Stimulated activated CD4-positive, alpha-beta T cell treated with anti-CD3 and anti-CD28 coated beads, Interleukin-12 subunit alpha, Interleukin-12 subunit beta, amount 100 ng/mL, for 24 hours (primary cell): Measurements from ENCODE around the gene MRPL32.

ENCODE experiments used
- DNase-seq, 2 experiments: peaks; one replicate each; pipeline ENCODE4 v3.0.0-alpha.2; 2020; ENCODE audit warnings: low read depth in 2 of 2

The MRPL32 gene

GRCh38 chr7:42964849-42965805, 33.0 kb downstream of the MRPL32 start:
- DNase-seq: no peak

- no peak for DNase-seq
Measured at GRCh38 chr7:42967391-42967790, 35.2 kb downstream of the MRPL32 start.

- no peak for DNase-seq
Measured at GRCh38 chr7:42972699-42973500, 40.7 kb downstream of the MRPL32 start.

- DNase-seq: no peak
Measured at GRCh38 chr7:42976371-42976770, 44.2 kb downstream of the MRPL32 start.

- DNase-seq: no peak
Measured at GRCh38 chr7:42978496-42978895, 46.3 kb downstream of the MRPL32 start.

DNA sequence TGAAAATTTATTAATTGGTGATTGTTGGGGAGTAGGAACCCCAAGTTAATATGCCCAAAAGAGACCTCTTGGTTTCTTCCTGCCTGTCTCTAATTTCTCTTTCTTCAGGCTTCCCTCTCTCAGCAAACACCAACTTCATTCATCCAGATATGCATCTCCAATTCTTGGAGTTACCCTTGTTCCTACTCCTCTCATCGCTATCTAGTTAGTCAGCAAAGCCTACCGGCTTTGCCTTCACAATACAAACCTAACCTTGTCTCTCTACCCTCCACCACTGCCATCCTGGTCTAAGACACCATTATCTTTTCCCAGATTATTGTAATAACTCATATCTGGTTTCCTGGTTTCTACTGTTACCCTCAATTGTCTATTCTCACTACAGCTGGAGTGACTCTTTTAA, 47.9 kb downstream of the MRPL32 start:
- DNase-seq: no peak

DNA sequence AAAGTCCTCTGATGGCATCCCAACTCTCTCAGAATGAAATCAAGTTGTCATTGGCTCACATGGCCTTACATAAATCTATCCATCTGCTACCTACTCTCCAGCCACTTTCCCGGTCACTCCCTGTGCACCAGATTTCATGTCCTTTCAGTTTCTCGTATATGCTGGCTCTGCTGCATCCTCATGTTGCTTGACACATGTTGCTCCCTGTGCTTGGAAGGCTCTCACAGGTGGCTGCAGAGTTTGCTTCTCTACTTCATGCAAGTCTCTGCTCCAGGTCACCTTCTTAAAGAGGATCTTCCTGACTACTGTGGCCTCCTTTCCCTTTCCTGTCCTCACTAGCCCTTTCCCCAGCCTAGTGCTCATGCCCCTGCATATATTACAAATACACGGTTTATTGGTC, 48.3 kb downstream of the MRPL32 start:
- no peak for DNase-seq

DNA sequence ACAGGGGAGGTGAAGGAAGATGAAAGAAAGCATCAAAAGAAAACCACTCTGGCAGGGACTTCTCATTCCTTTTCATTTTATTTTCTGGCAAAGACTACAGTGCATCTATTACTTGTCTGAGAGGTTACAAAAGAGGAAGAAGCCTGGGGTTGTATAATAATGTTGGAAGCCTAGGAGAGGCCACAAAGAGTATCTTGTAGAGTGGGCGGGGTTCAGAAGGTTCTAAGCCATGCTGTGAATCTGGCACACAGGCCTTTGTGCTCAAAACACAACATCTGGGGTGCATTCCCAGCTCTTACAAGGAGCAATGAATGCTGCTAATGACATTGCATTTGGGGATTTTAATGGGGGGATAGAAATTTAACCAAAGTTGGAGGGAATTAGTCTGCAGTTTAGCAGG, 49.4 kb downstream of the MRPL32 start:
- DNase-seq: no peak

DNA sequence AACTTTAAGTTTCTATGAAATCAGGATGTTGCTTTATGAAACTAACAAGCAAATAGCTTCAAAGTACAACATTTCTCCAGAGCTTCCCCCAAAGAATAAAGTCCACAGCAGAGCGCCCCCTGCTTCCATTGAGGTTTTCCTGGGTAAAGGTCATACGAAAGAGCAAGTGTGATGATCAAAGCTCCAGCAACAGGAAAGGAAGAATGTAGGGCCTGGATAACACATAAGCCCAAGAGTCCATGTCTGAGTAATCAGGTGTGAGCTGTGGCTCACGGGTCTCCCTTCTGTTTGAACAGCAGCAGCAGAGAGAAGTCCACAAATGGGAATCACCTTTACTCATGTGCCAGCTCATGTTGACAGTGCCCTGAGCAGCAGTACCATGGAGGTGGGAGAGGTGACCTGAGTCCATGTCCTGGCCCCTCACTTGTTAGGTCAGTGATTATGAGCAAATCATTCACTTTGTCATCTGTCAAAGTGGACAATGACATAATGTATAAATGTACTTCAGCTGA, 50.5 kb downstream of the MRPL32 start:
- DNase-seq: no peak

DNA sequence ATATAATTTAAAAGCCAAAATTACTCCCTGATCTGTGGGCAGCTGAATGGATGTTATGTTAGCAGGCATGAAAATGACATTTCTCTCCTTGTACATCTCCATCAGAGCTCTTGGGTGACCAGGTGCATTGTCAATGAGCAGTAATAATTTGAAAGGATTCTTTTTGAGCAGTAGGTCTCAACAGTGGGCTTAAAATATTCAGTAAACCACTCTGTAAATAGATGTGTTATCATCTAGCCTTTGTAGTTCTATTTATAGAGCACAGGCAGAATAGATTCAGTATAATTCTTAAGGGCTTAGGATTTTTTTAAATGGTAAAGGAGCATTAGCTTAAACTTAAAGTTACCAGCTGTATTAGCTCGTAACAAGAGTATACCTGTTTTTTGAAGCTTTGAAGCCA, 52.0 kb downstream of the MRPL32 start:
- no peak for DNase-seq

DNA sequence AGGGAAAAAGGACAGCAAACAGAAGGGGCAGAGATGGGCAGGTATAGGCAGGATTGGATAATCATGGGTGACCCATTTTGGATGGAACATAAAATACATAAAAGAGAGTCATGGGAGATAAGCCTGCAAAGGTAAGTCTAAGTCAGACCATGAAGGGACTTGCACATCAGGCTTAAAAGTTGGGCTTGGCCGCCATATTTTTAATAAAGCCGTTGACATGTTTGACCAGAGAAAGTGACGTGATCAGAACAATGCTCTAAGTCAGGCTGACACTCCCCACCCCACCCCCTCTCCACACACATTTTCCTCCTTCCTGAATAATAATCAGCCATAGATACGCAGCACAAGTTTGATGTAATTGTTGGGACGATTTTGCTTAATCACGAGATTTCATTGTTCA, 54.0 kb downstream of the MRPL32 start:
- no peak for DNase-seq

DNA sequence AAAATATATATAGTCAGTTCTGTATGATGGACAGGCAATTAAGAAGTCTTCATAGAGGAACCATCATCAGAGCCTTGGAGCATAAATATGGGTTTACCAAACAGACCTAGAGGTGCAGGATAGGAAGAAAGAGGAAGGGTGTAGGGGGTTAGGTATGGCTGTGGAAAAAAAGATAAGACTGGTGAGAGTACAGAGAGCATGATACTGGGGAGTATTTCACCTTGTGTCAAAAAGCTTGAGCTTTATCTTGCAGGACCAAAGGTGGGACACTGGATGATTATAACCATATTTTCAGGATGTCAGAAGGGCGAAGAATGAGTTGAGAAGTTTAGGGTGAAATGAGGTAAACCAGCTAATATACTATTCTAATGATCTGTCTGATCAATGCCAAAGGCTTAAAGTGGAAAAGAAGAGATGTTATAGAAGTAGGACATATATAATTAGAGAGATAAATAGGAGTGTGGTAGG, 54.6 kb downstream of the MRPL32 start:
- DNase-seq: no peak
